BE2C (cell line): ENCODE measurements around the gene PHLDB3.

Source experiments
- DNase-seq: peaks from one replicate; pipeline ENCODE4 v3.0.0-alpha.2; 2020
- H3K27me3 ChIP-seq: fragments of 250-450 bp; sonication (Bioruptor Pico); 2 replicates; pipeline ENCODE4 v1.5.1; 2020; ENCODE audit warnings: mild to moderate bottlenecking
- H3K36me3 ChIP-seq: fragments of 250-450 bp; sonication (Bioruptor Pico); 2 replicates; pipeline ENCODE4 v1.5.1; 2020; ENCODE audit warnings: mild to moderate bottlenecking
- H3K4me1 ChIP-seq: fragments of 250-450 bp; sonication (Bioruptor Pico); 2 replicates; pipeline ENCODE4 v1.5.1; 2020
- H3K4me3 ChIP-seq: 2 replicates; pipeline ENCODE4 v1.5.1; 2011; ENCODE audit warnings: low read depth, low read length
- H3K9me3 ChIP-seq: fragments of 250-450 bp; sonication (Bioruptor Pico); 2 replicates; pipeline ENCODE4 v1.5.1; 2020
- CTCF ChIP-seq: IDR thresholded peaks from 2 replicates; pipeline ENCODE4 v1.5.1; 2012; ENCODE audit warnings: mild to moderate bottlenecking, low read depth, low read length

Gene PHLDB3

GRCh38 chr19:43468354-43469159 lies 36.0 kb downstream of the PHLDB3 start:
- H3K27me3 ChIP-seq, result no peaks in the 10 kb centered on the region
- H3K4me3 ChIP-seq, result no peak overlapping the region
- H3K36me3 ChIP-seq, result no peaks in the 10 kb centered on the region
- no peak for DNase-seq
- no peak for TF ChIP-seq CTCF
- H3K4me1 ChIP-seq, result no peaks in the 10 kb centered on the region
- H3K9me3 ChIP-seq, result no peaks in the 10 kb centered on the region; the same call in 1 of the 2 replicates

GRCh38 chr19:43467730-43468129 lies 36.8 kb downstream of the PHLDB3 start:
- no peak overlapping the region for H3K4me3 ChIP-seq
- no peaks in the 10 kb centered on the region for H3K9me3 ChIP-seq
- no peak for DNase-seq
- no peak for TF ChIP-seq CTCF
- H3K36me3 ChIP-seq, result no peaks in the 10 kb centered on the region
- no peaks in the 10 kb centered on the region for H3K27me3 ChIP-seq
- no peaks in the 10 kb centered on the region for H3K4me1 ChIP-seq

- no peaks in the 10 kb centered on the region for H3K9me3 ChIP-seq
- DNase-seq, result no peak
These were observed 37.3 kb downstream of the PHLDB3 start for GRCh38 chr19:43467276-43467675.

GRCh38 chr19:43466793-43467192 lies 37.8 kb downstream of the PHLDB3 start:
- TF ChIP-seq CTCF, result no peak

More at GRCh38 chr19:43467276-43467675, 37.3 kb downstream of the PHLDB3 start:
- H3K4me3 ChIP-seq, result no peak overlapping the region
- H3K27me3 ChIP-seq, result no peaks in the 10 kb centered on the region
- no peaks in the 10 kb centered on the region for H3K36me3 ChIP-seq
- no peaks in the 10 kb centered on the region for H3K4me1 ChIP-seq
- TF ChIP-seq CTCF, result no peak

GRCh38 chr19:43465468-43466120 lies 39.0 kb downstream of the PHLDB3 start, which contains the start of gene LYPD3:
Gene LYPD3 (minus strand): TSS chr19:43465608. CDS start chr19:43465571, 37 bp downstream.
- no peaks in the 10 kb centered on the region for H3K36me3 ChIP-seq
- TF ChIP-seq CTCF, result no peak
- H3K27me3 ChIP-seq, result no peaks in the 10 kb centered on the region; the same call in 1 of the 2 replicates
- peak within 1 kb of the TSS; percentile 57; the same call in 1 of the 2 replicates for H3K4me3 ChIP-seq
- no peaks in the 10 kb centered on the region for H3K9me3 ChIP-seq
- no peak for DNase-seq
- H3K4me1 ChIP-seq, result no peaks in the 10 kb centered on the region

More at GRCh38 chr19:43466793-43467192, 37.8 kb downstream of the PHLDB3 start:
- no peaks in the 10 kb centered on the region for H3K4me1 ChIP-seq
- no peaks in the 10 kb centered on the region for H3K9me3 ChIP-seq
- H3K36me3 ChIP-seq, result no peaks in the 10 kb centered on the region
- H3K4me3 ChIP-seq, result no peak overlapping the region
- no peaks in the 10 kb centered on the region for H3K27me3 ChIP-seq
- DNase-seq, result no peak
